ENCODE measurements around the gene DRAP1. TPM values are rescaled to one million over a fixed set of nuclear protein-coding genes. Genes with fewer than 3 reads are reported as not detected.

The DRAP1 gene
- total and polyA plus RNA-seq, 9 of the 15 experiments (the other 6 are each of a cell fraction or from before 2014, with no cell fraction given) = 9.6 to 200 (median 92.9) TPM

DNA sequence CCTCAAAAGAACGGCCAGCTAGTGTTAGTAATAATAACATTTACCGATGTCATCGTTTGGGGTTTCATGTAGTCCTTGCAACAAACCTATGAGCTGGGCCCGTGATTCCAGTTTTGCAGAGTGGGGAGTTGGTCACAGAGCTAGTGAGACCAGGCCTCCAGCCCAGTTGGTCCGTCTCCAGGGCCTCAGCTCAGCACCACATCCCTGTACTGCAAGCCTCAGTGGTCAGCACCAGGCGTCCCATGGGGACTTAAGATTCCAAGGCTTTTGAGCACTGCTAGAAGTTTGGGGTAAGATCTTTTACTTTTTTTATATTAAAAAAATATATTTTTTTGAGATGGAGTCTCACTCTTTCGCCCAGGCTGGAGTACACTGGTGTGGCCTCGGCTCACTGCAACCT, 25.0 kb downstream of the DRAP1 start:
- Histone ChIP-seq H3K9ac (ENCODE audit: insufficient read depth in 1 of 2, low read depth in 2 of 2, low read length in 2 of 2) (no peak overlapping the region), H3K9me3 (replicated peaks; ENCODE audit: control insufficient read depth, insufficient read depth, low read depth, low read length) (no peaks in the 10 kb centered on the region), H3K27me3 (ENCODE audit: control insufficient read depth in 2 of 2, insufficient read depth in 2 of 2, low read length in 2 of 2) (peaks cover 0 to 5% of the 10 kb centered on the region in 2 experiments; a peak in 1 of 5 replicates), H3K79me2 (ENCODE audit: control insufficient read depth, insufficient read depth, low read length) (no peaks in the 10 kb centered on the region), H3K36me3 (ENCODE audit: control insufficient read depth, insufficient read depth, low read length) (no peaks in the 10 kb centered on the region), H3K4me3 (no peak overlapping the region), H3K27ac (ENCODE audit: extremely low read depth, low read depth, low read length) (no peak overlapping the region), H4K20me1 (replicated peaks; ENCODE audit: control insufficient read depth, insufficient read depth, low read length) (0 out of 2 replicates have a peak, but pooled peaks cover 4% of the 10 kb centered on the region), H2AFZ (ENCODE audit: low read depth, low read length) (no peak overlapping the region), H3K4me1 (replicated peaks in 1 of 2; ENCODE audit: control insufficient read depth in 2 of 2, insufficient read depth in 2 of 2, low read length in 2 of 2) (peaks cover 12 to 36% of the 10 kb centered on the region in 2 experiments; a peak in 4 of 5 replicates), H3K9me1 (ENCODE audit: control insufficient read depth, insufficient read depth, low read length) (no peaks in the 10 kb centered on the region), H3K4me2 (ENCODE audit: insufficient read depth, low read length) (no peak overlapping the region)
- 65% methylated on average over 8 of the region's 8 CpGs for WGBS (ENCODE audit: insufficient coverage, low coverage, missing lambda C conversion rate)
- FAIRE-seq (no peak), DNase-seq (ENCODE audit: extremely low read depth in 1 of 4, low spot score in 3 of 4) (no peak), ATAC-seq (no peak)
- POLR2A ChIA-PET = interaction anchor here (1.1 kb wide), 1 partner anchor 39 kb away, joined by 3 read pairs; no protein-coding TSS in a partner anchor
- BruUV-seq (replicated peaks) = no TSS peak
- intact Hi-C loops (cut with micrococcal nuclease) (no loop called here), in situ Hi-C loops (cut with MboI) (no loop called here)
- TF ChIP-seq, protein P1, sequence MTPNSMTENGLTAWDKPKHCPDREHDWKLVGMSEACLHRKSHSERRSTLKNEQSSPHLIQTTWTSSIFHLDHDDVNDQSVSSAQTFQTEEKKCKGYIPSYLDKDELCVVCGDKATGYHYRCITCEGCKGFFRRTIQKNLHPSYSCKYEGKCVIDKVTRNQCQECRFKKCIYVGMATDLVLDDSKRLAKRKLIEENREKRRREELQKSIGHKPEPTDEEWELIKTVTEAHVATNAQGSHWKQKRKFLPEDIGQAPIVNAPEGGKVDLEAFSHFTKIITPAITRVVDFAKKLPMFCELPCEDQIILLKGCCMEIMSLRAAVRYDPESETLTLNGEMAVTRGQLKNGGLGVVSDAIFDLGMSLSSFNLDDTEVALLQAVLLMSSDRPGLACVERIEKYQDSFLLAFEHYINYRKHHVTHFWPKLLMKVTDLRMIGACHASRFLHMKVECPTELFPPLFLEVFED (CRISPR knock-in tag; conservative IDR thresholded peaks at IDR 0.05) = no peak
- no peak for TF ChIP-seq MECOM (CRISPR knock-in tag; IDR thresholded peaks at IDR 0.05)
- TF ChIP-seq RFX7 (CRISPR knock-in tag; IDR thresholded peaks at IDR 0.05) = no peak
- no peak for TF ChIP-seq TCF7L2 (IDR thresholded peaks at IDR 0.05; ENCODE audit: low read depth, low read length)
- CTCF ChIA-PET (ENCODE audit: low intra/inter-chr PET ratio) = no interaction called here

DNA sequence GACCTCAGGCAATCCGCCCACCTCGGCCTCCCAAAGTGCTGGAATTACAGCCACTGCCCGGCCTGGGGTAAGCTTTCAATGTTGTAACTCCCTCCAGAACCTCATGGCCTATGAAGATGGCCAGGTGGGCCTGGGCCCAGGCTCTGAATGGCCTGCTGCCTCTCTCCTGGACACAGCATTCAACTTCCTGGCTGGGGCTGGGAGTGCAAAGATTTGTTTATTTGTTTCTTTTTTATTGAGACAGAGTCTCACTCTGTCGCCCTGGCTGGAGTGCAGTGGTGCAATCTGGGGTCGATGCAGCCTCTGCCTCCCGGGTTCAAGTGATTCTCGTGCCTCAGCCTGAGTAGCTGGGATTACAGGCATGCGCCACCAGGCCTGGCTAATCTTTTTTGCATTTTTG, 25.5 kb downstream of the DRAP1 start:
- H3K4me3 ChIP-seq = no peak overlapping the region
- H3K9me3 ChIP-seq (replicated peaks; ENCODE audit: control insufficient read depth, insufficient read depth, low read depth, low read length) = no peaks in the 10 kb centered on the region
- CTCF ChIA-PET (ENCODE audit: low intra/inter-chr PET ratio) = no interaction called here
- no peak overlapping the region for H3K27ac ChIP-seq (ENCODE audit: extremely low read depth, low read depth, low read length)
- peaks cover 12 to 36% of the 10 kb centered on the region in 2 experiments; a peak in 4 of 5 replicates for H3K4me1 ChIP-seq (replicated peaks in 1 of 2; ENCODE audit: control insufficient read depth in 2 of 2, insufficient read depth in 2 of 2, low read length in 2 of 2)
- in situ Hi-C loops (cut with MboI) (no loop called here), intact Hi-C loops (cut with micrococcal nuclease) (no loop called here)
- no peak overlapping the region for H2AFZ ChIP-seq (ENCODE audit: low read depth, low read length)
- no peak overlapping the region for H3K4me2 ChIP-seq (ENCODE audit: insufficient read depth, low read length)
- H3K27me3 ChIP-seq (ENCODE audit: control insufficient read depth in 2 of 2, insufficient read depth in 2 of 2, low read length in 2 of 2) = peaks cover 0 to 5% of the 10 kb centered on the region in 2 experiments; a peak in 1 of 5 replicates
- H3K9ac ChIP-seq (ENCODE audit: insufficient read depth in 1 of 2, low read depth in 2 of 2, low read length in 2 of 2) = no peak overlapping the region; a peak in 1 of 4 replicates
- 0 out of 2 replicates have a peak, but pooled peaks cover 4% of the 10 kb centered on the region for H4K20me1 ChIP-seq (replicated peaks; ENCODE audit: control insufficient read depth, insufficient read depth, low read length)
- POLR2A ChIA-PET = interaction anchor here (1.1 kb wide), 1 partner anchor 39 kb away, joined by 3 read pairs; no protein-coding TSS in a partner anchor
- ATAC-seq = no peak
- 43% methylated on average over 8 of the region's 8 CpGs for WGBS (ENCODE audit: insufficient coverage, low coverage, missing lambda C conversion rate)
- FAIRE-seq = no peak
- no peaks in the 10 kb centered on the region for H3K79me2 ChIP-seq (ENCODE audit: control insufficient read depth, insufficient read depth, low read length)
- no peak for DNase-seq (ENCODE audit: extremely low read depth in 1 of 4, low spot score in 3 of 4)
- BruUV-seq (replicated peaks) = no TSS peak
- no peaks in the 10 kb centered on the region for H3K9me1 ChIP-seq (ENCODE audit: control insufficient read depth, insufficient read depth, low read length)
- no peaks in the 10 kb centered on the region for H3K36me3 ChIP-seq (ENCODE audit: control insufficient read depth, insufficient read depth, low read length)
- TF ChIP-seq, protein P2, sequence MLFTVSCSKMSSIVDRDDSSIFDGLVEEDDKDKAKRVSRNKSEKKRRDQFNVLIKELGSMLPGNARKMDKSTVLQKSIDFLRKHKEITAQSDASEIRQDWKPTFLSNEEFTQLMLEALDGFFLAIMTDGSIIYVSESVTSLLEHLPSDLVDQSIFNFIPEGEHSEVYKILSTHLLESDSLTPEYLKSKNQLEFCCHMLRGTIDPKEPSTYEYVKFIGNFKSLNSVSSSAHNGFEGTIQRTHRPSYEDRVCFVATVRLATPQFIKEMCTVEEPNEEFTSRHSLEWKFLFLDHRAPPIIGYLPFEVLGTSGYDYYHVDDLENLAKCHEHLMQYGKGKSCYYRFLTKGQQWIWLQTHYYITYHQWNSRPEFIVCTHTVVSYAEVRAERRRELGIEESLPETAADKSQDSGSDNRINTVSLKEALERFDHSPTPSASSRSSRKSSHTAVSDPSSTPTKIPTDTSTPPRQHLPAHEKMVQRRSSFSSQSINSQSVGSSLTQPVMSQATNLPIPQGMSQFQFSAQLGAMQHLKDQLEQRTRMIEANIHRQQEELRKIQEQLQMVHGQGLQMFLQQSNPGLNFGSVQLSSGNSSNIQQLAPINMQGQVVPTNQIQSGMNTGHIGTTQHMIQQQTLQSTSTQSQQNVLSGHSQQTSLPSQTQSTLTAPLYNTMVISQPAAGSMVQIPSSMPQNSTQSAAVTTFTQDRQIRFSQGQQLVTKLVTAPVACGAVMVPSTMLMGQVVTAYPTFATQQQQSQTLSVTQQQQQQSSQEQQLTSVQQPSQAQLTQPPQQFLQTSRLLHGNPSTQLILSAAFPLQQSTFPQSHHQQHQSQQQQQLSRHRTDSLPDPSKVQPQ (CRISPR knock-in tag; IDR thresholded peaks at IDR 0.05; ENCODE audit: borderline replicate concordance) = no peak
- TF ChIP-seq NEUROD1 (IDR thresholded peaks at IDR 0.05; ENCODE audit: borderline replicate concordance, low read depth, low read length, partially characterized antibody) (no peak), POU5F1 (IDR thresholded peaks at IDR 0.05; ENCODE audit: borderline replicate concordance, low read depth, low read length, partially characterized antibody) (no peak)
